Heart right ventricle (tissue), 16 donors: Measurements from ENCODE around the gene LIPK. TPM values are rescaled to one million over a fixed set of nuclear protein-coding genes. Genes with fewer than 3 reads are reported as not detected.

Experiments
- ATAC-seq, 8 donors: fragments of 200-7000 bp; cut with Tn5 transposase; one replicate each; pipeline ENCODE4 v1.9.1; 2020; ENCODE audit warnings: mild to moderate bottlenecking in 8 of 8, moderate library complexity in 8 of 8, moderate number of reproducible peaks in 1 of 8
- DNase-seq, 2 donors: peaks; one replicate each; pipeline ENCODE4 v3.0.0-alpha.2; 2020
- H3K27ac ChIP-seq, 10 donors: fragments of 200-600 bp; sonication (generic) in 2 of 10; one replicate each; pipeline versions ENCODE4 v1.5.0 to v1.8.0; 2020 to 2022; ENCODE audit warnings: mild to moderate bottlenecking in 3 of 10
- H3K27me3 ChIP-seq, 7 donors: fragments of 200-600 bp; one replicate each; pipeline ENCODE4 v1.8.0; 2021 to 2022; ENCODE audit warnings: mild to moderate bottlenecking in 2 of 7
- H3K36me3 ChIP-seq, 9 donors: fragments of 200-600 bp; sonication (generic) in 1 of 9; one replicate each; pipeline versions ENCODE4 v1.5.0 to v1.8.0; 2020 to 2022; ENCODE audit warnings: mild to moderate bottlenecking in 2 of 9
- H3K4me1 ChIP-seq, 9 donors: fragments of 200-600 bp; sonication (generic) in 1 of 9; one replicate each; pipeline versions ENCODE4 v1.5.0 to v1.8.0; 2020 to 2022; ENCODE audit warnings: mild to moderate bottlenecking in 4 of 9
- H3K4me3 ChIP-seq, 10 donors: fragments of 200-600 bp; sonication (generic) in 2 of 10; one replicate each; pipeline versions ENCODE4 v1.5.0 to v1.8.0; 2020 to 2022; ENCODE audit warnings: mild to moderate bottlenecking in 7 of 10, moderate library complexity in 2 of 10
- H3K9me3 ChIP-seq, 11 donors: fragments of 200-600 bp in 10 of 11; sonication (generic) in 2 of 11; one replicate each; pipeline versions ENCODE4 v1.5.0 to v1.8.0; 2013 to 2022; ENCODE audit warnings: mild to moderate bottlenecking in 2 of 11, control low read depth in 1 of 11, moderate library complexity in 1 of 11
- CTCF ChIP-seq, 9 donors: fragments of 200-600 bp; sonication (generic) in 2 of 9; IDR thresholded peaks; one replicate each; pipeline versions ENCODE4 v1.5.0 to v1.8.0; 2021 to 2022; ENCODE audit warnings: antibody characterized with exemption in 9 of 9, mild to moderate bottlenecking in 5 of 9, moderate library complexity in 1 of 9
- WGBS, 2 donors: extraction: QIAGEN DNeasy Blood & Tissue Kit; methylation state at CpG; one replicate each; pipeline ENCODE4 v1.1.7; 2013; ENCODE audit warnings: inconsistent platforms in 1 of 2; 5-methylcytosine and 5-hydroxymethylcytosine counted together
- intact Hi-C, 10 donors: fragments of 100-400 bp; cut with DNase I; formaldehyde crosslinking; loops; one replicate each; pipeline versions ENCODE4 v1.11.1 to v1.14.2; 2022
- polyA plus RNA-seq, 2 donors: library from polyadenylated mRNA; stranded (reverse); fragments of 200-250 nt; gene quantifications; one replicate each; pipeline ENCODE4 v1.2.3, GENCODE V29; 2013
- total RNA-seq, 10 donors: library from RNA; stranded (reverse); fragmentation: NEBNext Ultra II Directional in 3 of 10; extraction: Animal tissue kit (Norgen Biotek cat#: 25700) in 3 of 10; gene quantifications; one replicate each; pipeline versions ENCODE4 v1.2.1 to v1.2.4, GENCODE V29; 2021 to 2023
- donor health status: Arrhythmogenic right ventricular cardiomyopathy.
- donor health status: ischemic (EF 13 %, LVEDD 7.1; RV severe dilation, severe dysfunction).
- donor health status: healthy with polysubstance abuse.
- donor health status: DM: no; HTN: yes; CAD: no.
- donor health status: DM: no; HTN: no; CAD: no.
- donor health status: ischemic (EF 25% LVEDD 6.9; RV normal size, moderate dysfunction).
- donor health status: ischemic (EF 25% LVEDD 5.7; RV mildly dilated, moderate dysfunction).
- donor health status: healthy.
- donor health status: DM: yes; HTN: yes; CAD: no.
- donor health status: Ischemic cardiomyopathy.
- donor health status: ischemic (EF 35%, LVEDD 5.7; RV mildly dilated, moderate dysfunction).
- donor health status: nonischemic (EF 11% LVEDD 7.7; RV severe dilation, severe dysfunction).
- donor health status: DM: yes; HTN: yes; CAD: no.
- donor health status: PGD.
- donor health status: ischemic (EF 29% LVEDD 5.4; RV normal size, mild dysfunction).
- donor health status: nonischemic (EF 23%, LVEDD 6.1; RV moderate dilation, normal function).

The LIPK gene
- total and polyA plus RNA-seq, 12 donors, result not detected

DNA sequence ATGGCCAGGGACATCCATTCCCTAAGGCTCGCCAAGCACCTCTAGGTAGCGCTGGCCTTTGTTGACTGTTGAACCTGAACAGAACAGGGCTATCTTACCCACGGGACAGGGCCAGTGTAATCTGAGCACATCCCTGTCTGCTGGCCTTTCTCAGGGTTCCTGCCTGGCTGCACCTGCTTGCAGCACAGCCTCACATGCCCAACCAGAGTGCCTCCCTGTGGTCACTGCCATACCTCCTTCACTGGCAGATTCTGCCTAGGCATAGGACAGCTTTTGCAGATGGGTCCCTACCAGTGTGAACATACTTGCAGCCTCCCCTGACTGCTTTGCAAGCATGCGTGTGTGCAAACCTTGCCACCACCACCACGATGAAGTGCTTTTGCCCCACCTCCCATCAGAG is 38.0 kb downstream of the LIPK start:
- 74 to 79% methylated on average over 5 of the region's 5 CpGs for WGBS, 2 donors
- no peak for ATAC-seq
- intact Hi-C loops, result no loop called here

DNA sequence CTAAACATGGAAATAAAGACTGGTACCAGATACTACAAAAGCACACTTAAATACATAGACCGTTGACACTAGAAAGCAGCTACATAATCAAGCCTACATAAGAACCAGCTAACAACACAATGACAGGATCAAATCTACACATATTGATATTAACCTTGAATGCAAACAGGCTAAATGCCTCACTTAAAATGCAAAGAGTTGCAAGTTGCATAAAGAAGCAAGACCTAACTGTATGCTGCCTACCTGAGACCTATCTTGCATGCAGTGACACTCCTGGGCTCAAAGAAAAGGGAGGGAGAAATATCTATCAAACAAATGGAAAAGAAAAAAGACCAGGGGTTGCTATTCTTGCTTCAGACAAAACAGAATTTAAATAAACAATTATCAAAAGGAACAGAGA is 39.6 kb downstream of the LIPK start:
- H3K4me1 ChIP-seq, result no peaks in the 10 kb centered on the region
- H3K27me3 ChIP-seq, result peaks cover 0 to 22% (median 6%) of the 10 kb centered on the region in 7 donors
- H3K27ac ChIP-seq, result no peak overlapping the region
- no peak overlapping the region for H3K4me3 ChIP-seq
- TF ChIP-seq CTCF (IDR thresholded peaks at IDR 0.05), result no peak
- ATAC-seq (no peak), DNase-seq (no peak)
- WGBS, 2 donors, result 89 to 91% methylated on average over 1 of the region's 1 CpG
- intact Hi-C loops, result no loop called here
- H3K36me3 ChIP-seq, result no peaks in the 10 kb centered on the region
- H3K9me3 ChIP-seq, result peaks cover 0 to 38% (median 7%) of the 10 kb centered on the region in 11 donors

More for the DNA sequence above, 38.0 kb downstream of the LIPK start:
- no peak overlapping the region for H3K4me3 ChIP-seq
- DNase-seq, result no peak
- H3K27me3 ChIP-seq, result peaks cover 0 to 24% (median 6%) of the 10 kb centered on the region in 7 donors
- peaks cover 0 to 30% (median 3%) of the 10 kb centered on the region in 11 donors for H3K9me3 ChIP-seq
- no peaks in the 10 kb centered on the region for H3K4me1 ChIP-seq
- H3K36me3 ChIP-seq, result no peaks in the 10 kb centered on the region
- H3K27ac ChIP-seq, result no peak overlapping the region
- no peak for TF ChIP-seq CTCF (IDR thresholded peaks at IDR 0.05)

GRCh38 chr10:88754287-88754686 is 48.2 kb downstream of the LIPK start:
- no peak for DNase-seq
- Histone ChIP-seq H3K27me3 (peaks cover 0 to 6% (median 0%) of the 10 kb centered on the region in 7 donors), H3K4me1 (no peaks in the 10 kb centered on the region), H3K27ac (no peak overlapping the region), H3K4me3 (no peak overlapping the region), H3K36me3 (no peaks in the 10 kb centered on the region), H3K9me3 (peaks cover 0 to 12% (median 1%) of the 10 kb centered on the region in 11 donors)
- TF ChIP-seq CTCF (IDR thresholded peaks at IDR 0.05), result no peak
- no peak for ATAC-seq
- intact Hi-C loops, result no loop called here

DNA sequence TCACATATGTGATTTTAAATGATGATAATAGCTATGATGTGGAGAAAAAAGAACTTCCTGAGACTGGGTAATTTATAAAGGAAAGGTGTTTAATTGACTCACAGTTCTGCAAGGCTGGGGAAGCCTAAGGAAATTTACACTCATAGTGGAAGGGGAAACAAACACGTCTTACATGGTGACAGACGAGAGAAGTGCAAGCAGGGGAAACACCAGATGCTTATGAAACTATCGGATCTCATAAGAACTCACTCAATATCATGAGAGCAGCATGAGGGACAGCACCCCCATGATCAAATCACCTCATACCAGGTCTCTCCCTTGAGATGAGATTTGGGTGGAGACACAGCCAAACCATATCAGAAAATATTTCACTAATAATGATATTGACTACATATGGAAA is 49.7 kb downstream of the LIPK start:
- H3K4me3 ChIP-seq, result no peak overlapping the region
- TF ChIP-seq CTCF (IDR thresholded peaks at IDR 0.05), result no peak
- H3K36me3 ChIP-seq, result no peaks in the 10 kb centered on the region
- no peak for DNase-seq
- ATAC-seq, result no peak
- H3K9me3 ChIP-seq, result no peaks in the 10 kb centered on the region
- H3K4me1 ChIP-seq, result no peaks in the 10 kb centered on the region
- 54 to 61% methylated on average over 3 of the region's 3 CpGs for WGBS, 2 donors
- peaks cover 0 to 6% (median 0%) of the 10 kb centered on the region in 7 donors for H3K27me3 ChIP-seq
- no peak overlapping the region for H3K27ac ChIP-seq
- intact Hi-C loops, result no loop called here
